Skeletal muscle tissue (tissue), 4 donors: ENCODE results near the gene CDK15. TPM values are rescaled to one million over a fixed set of nuclear protein-coding genes. Genes with fewer than 3 reads are reported as not detected.

Experiments used
- H3K27ac ChIP-seq: one replicate; pipeline ENCODE4 v1.7.0; 2013; ENCODE audit warnings: mild to moderate bottlenecking, low read depth, low read length, inconsistent platforms
- H3K27me3 ChIP-seq, 3 donors: one replicate each; pipeline ENCODE4 v1.7.0; 2013; ENCODE audit warnings: low read length in 3 of 3; ENCODE audit not compliant: control insufficient read depth in 3 of 3, insufficient read depth in 3 of 3
- H3K36me3 ChIP-seq, 3 donors: one replicate each; pipeline ENCODE4 v1.7.0; 2013; ENCODE audit warnings: low read length in 3 of 3; ENCODE audit not compliant: control insufficient read depth in 3 of 3, insufficient read depth in 3 of 3
- H3K4me1 ChIP-seq, 3 donors: one replicate each; pipeline ENCODE4 v1.7.0; 2013; ENCODE audit warnings: low read length in 3 of 3, mild to moderate bottlenecking in 3 of 3; ENCODE audit not compliant: control insufficient read depth in 3 of 3, insufficient read depth in 3 of 3
- H3K4me3 ChIP-seq, 3 donors: one replicate each; pipeline ENCODE4 v1.7.0; 2013; ENCODE audit warnings: low read length in 3 of 3
- H3K9ac ChIP-seq, 3 donors: one replicate each; pipeline ENCODE4 v1.7.0; 2013; ENCODE audit warnings: low read length in 3 of 3, mild to moderate bottlenecking in 3 of 3, moderate library complexity in 2 of 3, low read depth in 1 of 3
- H3K9me3 ChIP-seq, 3 donors: one replicate each; pipeline ENCODE4 v1.7.0; 2013; ENCODE audit warnings: low read length in 3 of 3; ENCODE audit not compliant: control insufficient read depth in 3 of 3
- total RNA-seq: library from RNA; depleted of rRNA; stranded (reverse); fragments of >200 nt; gene quantifications from one replicate; pipeline ENCODE4 v1.2.3, GENCODE V29; 2014
- donor health status: Osteomylitis.

The CDK15 gene
- total RNA-seq, 1 donor from 2014 or later: 0.52 TPM

DNA sequence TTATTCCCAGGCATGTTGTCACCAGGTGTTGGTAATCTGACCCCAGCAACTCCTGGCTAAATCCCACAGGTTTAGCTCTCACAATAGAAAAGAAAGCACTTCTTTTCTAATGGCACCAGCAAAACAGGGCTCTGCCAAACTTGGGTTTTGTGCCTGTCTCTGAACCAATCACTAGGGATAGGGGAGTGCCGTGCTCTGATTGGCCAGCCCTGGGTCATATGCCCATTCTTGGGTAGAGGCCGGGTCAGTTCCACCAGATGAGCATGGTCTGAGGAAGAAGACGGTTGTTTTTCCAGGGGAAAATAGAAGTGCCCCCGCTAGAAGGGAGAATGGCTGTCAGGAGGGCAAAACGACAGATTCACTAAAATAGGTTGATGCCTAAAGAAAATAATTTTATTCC lies 14.7 kb downstream of the CDK15 start:
- Histone ChIP-seq H3K4me3 (no peak overlapping the region), H3K27me3 (no peaks in the 10 kb centered on the region), H3K4me1 (no peaks in the 10 kb centered on the region), H3K9me3 (no peaks in the 10 kb centered on the region), H3K9ac (no peak overlapping the region), H3K36me3 (no peaks in the 10 kb centered on the region), H3K27ac (no peak overlapping the region)

DNA sequence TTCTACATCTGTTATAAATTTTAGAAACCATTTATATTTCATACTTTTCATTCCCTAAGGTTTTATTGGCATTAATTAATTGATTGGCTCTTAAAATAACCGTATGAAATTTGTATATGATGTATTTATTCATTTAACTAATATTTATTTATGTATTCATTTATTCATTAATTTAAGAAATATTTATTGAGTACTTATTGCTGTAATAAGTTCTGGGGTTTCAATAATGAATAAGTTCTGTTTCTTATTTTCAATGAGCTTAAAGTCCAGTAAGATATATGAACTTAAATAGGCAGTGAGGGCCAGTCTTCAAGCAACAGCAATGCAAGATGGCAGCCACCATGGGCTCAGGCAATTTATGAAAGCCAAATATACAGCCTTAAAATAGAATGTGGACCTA lies 17.9 kb downstream of the CDK15 start:
- H3K9me3 ChIP-seq: no peaks in the 10 kb centered on the region
- no peak overlapping the region for H3K9ac ChIP-seq
- H3K27me3 ChIP-seq: no peaks in the 10 kb centered on the region
- no peak overlapping the region for H3K4me3 ChIP-seq
- H3K36me3 ChIP-seq: no peaks in the 10 kb centered on the region
- H3K4me1 ChIP-seq: no peaks in the 10 kb centered on the region
- H3K27ac ChIP-seq: no peak overlapping the region

DNA sequence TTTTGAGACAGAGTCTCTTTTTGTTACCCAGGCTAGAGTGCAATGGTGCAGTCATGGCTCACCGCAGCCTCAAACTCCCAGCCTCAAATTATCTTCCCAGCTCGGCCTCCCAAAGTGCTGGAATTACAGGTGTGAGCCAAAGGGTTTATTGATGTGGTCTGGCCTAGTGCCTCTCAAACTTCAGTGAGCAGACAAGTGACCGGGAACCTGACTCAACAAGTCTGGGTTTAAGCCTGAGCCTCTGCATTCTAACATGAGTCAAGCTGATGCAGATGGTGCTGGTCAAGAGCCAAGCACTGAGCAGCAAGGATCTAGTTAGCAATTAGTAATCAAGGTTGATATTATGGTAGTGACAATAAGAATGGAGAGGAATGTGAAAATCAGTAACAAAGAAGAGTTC lies 21.3 kb downstream of the CDK15 start:
- Histone ChIP-seq H3K9ac (no peak overlapping the region), H3K27me3 (no peaks in the 10 kb centered on the region), H3K4me3 (no peak overlapping the region), H3K27ac (no peak overlapping the region), H3K36me3 (no peaks in the 10 kb centered on the region), H3K9me3 (no peaks in the 10 kb centered on the region), H3K4me1 (no peaks in the 10 kb centered on the region)

DNA sequence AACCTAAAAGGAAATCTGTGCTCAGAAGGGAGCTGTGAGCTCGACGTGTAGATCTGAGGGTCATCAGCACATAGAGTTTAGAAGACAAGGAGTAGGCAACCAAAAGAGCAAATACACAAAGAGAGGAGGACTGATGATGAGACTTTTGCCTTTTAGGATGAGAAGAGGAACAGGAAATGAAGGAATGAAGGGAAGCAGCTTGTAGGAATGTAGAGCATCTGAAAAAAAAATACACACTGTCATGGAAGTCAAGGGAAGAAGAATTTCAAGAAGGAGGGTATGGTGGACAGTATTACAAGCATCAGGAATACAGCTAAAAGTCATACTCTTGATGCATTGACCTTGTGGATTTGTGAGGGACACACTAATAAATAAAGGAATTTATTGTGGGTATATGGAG lies 21.9 kb downstream of the CDK15 start:
- H3K27ac ChIP-seq: no peak overlapping the region
- no peaks in the 10 kb centered on the region for H3K4me1 ChIP-seq
- no peaks in the 10 kb centered on the region for H3K27me3 ChIP-seq
- no peak overlapping the region for H3K4me3 ChIP-seq
- no peaks in the 10 kb centered on the region for H3K9me3 ChIP-seq
- no peaks in the 10 kb centered on the region for H3K36me3 ChIP-seq
- no peak overlapping the region for H3K9ac ChIP-seq

DNA sequence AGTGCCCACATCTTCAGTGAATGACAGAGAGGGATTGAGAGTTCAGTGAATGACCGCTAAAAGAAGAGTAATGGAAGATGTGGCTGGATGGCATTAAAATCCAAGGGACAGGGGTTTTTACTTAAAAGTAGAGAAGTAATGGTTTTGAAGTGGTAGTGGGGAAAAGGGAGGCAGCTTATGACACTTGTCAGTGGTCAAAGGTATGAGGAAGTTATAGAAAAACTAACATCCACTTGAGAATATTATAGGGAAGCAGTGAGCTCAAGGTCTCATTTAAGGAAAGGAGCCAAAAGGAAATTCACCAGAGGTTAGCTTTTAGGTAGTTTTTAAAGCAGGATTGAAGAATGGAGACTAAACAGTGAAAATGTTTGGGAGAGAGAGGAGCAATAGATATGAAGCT lies 24.3 kb downstream of the CDK15 start:
- Histone ChIP-seq H3K9me3 (no peaks in the 10 kb centered on the region), H3K9ac (no peak overlapping the region), H3K4me3 (no peak overlapping the region), H3K36me3 (no peaks in the 10 kb centered on the region), H3K4me1 (no peaks in the 10 kb centered on the region), H3K27me3 (no peaks in the 10 kb centered on the region), H3K27ac (no peak overlapping the region)

DNA sequence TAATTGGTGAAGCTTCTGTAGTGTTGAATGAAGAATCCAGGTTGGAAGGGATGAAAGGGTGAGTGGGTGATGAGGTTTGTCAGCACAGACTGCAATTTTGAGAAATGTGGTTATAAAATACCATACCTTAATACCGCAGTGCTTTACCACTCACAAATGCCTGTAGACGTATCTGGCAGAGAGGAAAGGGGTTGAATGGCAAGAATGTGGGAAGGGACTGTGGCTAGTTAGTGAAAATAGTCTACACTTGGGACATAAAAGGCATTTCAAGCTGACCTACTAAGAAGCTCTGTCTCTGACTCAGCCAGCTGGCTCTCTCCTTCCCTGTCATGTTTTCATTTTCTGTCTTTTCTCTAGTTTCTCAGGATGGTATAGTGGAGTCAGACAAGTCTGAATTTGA lies 25.1 kb downstream of the CDK15 start:
- no peaks in the 10 kb centered on the region for H3K4me1 ChIP-seq
- no peak overlapping the region for H3K4me3 ChIP-seq
- H3K27me3 ChIP-seq: no peaks in the 10 kb centered on the region
- H3K36me3 ChIP-seq: no peaks in the 10 kb centered on the region
- H3K9ac ChIP-seq: no peak overlapping the region
- H3K27ac ChIP-seq: no peak overlapping the region
- H3K9me3 ChIP-seq: no peaks in the 10 kb centered on the region

DNA sequence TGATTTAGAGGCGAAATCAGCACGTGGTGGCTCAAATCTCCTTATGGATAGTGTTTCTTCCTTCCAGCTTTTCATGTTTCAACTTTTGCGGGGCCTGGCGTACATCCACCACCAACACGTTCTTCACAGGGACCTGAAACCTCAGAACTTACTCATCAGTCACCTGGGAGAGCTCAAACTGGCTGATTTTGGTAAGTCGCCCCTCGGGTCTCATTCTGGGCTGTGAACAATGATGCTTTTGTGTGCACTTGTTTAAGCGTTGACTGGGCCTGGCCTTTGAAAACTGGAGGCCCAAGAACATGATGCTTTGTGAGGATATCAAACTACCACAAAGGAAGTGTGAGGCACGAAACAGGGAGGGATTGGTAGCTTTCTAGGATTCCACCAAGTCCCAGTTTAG lies 27.4 kb downstream of the CDK15 start:
- no peak overlapping the region for H3K27ac ChIP-seq
- H3K27me3 ChIP-seq: no peaks in the 10 kb centered on the region
- H3K4me3 ChIP-seq: no peak overlapping the region
- H3K9ac ChIP-seq: no peak overlapping the region
- no peaks in the 10 kb centered on the region for H3K4me1 ChIP-seq
- H3K36me3 ChIP-seq: no peaks in the 10 kb centered on the region
- no peaks in the 10 kb centered on the region for H3K9me3 ChIP-seq

DNA sequence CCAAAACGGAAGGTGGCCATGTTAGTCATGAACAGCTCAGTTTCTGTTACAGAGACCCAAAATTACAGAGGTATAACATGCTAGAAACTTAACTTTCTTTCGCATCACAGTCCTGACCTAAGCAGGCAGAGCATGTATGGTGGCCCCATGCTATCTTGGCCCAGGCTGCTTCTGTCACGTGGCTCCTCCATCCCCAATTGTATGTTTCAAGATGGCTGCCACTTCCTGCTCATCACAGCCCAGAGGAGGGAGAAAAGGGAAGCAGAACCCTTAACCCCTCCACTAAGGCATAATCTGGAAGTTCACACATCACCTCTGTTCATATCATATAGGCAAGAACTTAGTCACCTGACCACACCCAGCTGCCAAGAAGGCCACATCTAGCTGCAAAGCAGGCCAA lies 28.7 kb downstream of the CDK15 start:
- Histone ChIP-seq H3K27ac (no peak overlapping the region), H3K27me3 (no peaks in the 10 kb centered on the region), H3K9ac (no peak overlapping the region), H3K4me3 (no peak overlapping the region), H3K9me3 (no peaks in the 10 kb centered on the region), H3K36me3 (no peaks in the 10 kb centered on the region), H3K4me1 (no peaks in the 10 kb centered on the region)

DNA sequence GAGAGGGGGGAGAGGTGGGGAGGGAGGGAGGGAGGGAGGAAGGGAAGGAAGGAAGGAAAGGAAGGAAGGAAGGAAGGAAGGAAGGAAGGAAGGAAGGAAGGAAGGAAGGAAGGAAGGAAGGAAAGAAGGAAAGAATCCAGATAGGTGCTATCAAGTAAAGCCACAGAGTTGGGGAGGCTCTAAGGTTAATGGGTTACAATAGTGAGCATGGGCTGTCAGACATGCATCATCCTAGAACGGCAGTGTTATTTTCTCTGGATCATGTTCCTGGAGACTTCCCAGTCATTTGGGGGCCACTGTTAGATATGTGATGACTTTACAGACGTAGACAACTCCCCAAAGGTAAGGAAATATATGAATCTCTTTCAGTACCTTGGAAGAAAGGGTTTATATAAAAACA lies 31.1 kb downstream of the CDK15 start:
- Histone ChIP-seq H3K9me3 (no peaks in the 10 kb centered on the region), H3K4me1 (peaks cover 0 to 7% (median 0%) of the 10 kb centered on the region in 3 donors)

DNA sequence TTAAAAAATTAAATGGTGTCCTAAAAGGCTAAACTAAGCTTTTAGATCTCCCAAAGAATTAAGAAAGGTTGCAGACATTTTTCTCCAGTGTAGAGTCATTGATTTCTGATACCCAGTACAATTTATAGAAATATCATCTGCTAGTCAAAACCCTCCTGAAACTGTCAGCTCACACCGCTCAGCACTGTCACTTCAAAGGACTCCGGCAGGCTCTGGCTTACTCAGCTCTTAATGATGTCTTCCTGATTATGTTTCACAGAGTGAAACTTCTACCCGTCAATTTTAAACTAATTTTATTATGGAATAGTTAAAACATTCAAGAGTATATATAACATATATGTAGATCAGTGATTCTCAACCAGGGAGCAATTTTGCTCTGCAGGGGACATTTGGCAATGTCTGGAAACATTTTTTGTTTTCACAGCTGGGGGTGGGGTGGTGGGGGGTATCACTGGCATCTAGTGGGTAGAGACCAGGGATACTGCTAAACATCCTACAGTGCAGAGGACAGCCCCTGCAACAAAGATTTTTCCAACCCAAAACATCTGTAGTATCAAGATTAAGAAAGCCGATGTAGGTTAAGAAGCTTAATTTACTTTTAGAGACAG lies 31.6 kb downstream of the CDK15 start:
- H3K9me3 ChIP-seq: no peaks in the 10 kb centered on the region
- no peak overlapping the region for H3K27ac ChIP-seq
- H3K36me3 ChIP-seq: no peaks in the 10 kb centered on the region
- H3K9ac ChIP-seq: no peak overlapping the region
- H3K27me3 ChIP-seq: no peaks in the 10 kb centered on the region
- no peak overlapping the region for H3K4me3 ChIP-seq
- H3K4me1 ChIP-seq: peaks cover 0 to 7% (median 4%) of the 10 kb centered on the region in 3 donors

More for the DNA sequence above, 31.1 kb downstream of the CDK15 start:
- Histone ChIP-seq H3K27ac (no peak overlapping the region), H3K9ac (no peak overlapping the region), H3K27me3 (no peaks in the 10 kb centered on the region), H3K36me3 (no peaks in the 10 kb centered on the region), H3K4me3 (no peak overlapping the region)

DNA sequence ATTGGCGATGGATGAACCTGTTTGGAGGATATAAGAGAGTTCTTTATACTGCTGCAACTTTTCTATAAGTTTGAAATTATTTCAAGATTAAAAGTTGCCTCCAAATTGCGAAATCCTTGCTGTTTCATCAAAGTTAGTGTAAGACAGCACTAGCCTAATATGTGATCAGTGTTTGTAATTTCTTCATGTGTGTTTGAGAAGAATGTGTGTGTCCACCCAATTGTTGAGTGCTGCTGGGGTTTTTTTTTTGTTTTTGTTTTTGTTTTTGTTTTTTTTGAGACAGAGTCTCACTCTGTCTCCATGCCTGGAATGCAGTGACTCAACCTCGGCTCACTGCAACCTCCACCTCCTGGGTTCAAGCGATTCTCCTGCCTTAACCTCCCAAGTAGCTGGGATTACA lies 33.4 kb downstream of the CDK15 start:
- no peak overlapping the region for H3K4me3 ChIP-seq
- no peaks in the 10 kb centered on the region for H3K27me3 ChIP-seq
- H3K9ac ChIP-seq: no peak overlapping the region
- H3K4me1 ChIP-seq: peaks cover 0 to 7% (median 5%) of the 10 kb centered on the region in 3 donors
- H3K27ac ChIP-seq: no peak overlapping the region
- H3K9me3 ChIP-seq: no peaks in the 10 kb centered on the region
- H3K36me3 ChIP-seq: no peaks in the 10 kb centered on the region
